SU-DHL-6 (cell line): ENCODE measurements around the gene PIRT.

ENCODE experiments used
- EZH2phosphoT487 ChIP-seq: fragments of 200-600 bp; sonication (generic), shearing (Covaris generic); conservative IDR thresholded peaks from 2 replicates; pipeline ENCODE4 v1.6.1; 2018; ENCODE audit warnings: mild to moderate bottlenecking, antibody characterized with exemption, low read length, moderate library complexity, mixed read lengths
- TF ChIP-seq, protein P1 (sequence below): fragments of 200-600 bp; sonication (generic); IDR thresholded peaks from one replicate; pipeline ENCODE4 v1.5.1; 2017; ENCODE audit warnings: antibody characterized with exemption, mild to moderate bottlenecking, low read length, moderate library complexity; ENCODE audit not compliant: insufficient read depth, poor library complexity, severe bottlenecking

GRCh38 chr17:10776381-10776780 lies 61.5 kb downstream of the PIRT start:
- TF ChIP-seq, protein P1, sequence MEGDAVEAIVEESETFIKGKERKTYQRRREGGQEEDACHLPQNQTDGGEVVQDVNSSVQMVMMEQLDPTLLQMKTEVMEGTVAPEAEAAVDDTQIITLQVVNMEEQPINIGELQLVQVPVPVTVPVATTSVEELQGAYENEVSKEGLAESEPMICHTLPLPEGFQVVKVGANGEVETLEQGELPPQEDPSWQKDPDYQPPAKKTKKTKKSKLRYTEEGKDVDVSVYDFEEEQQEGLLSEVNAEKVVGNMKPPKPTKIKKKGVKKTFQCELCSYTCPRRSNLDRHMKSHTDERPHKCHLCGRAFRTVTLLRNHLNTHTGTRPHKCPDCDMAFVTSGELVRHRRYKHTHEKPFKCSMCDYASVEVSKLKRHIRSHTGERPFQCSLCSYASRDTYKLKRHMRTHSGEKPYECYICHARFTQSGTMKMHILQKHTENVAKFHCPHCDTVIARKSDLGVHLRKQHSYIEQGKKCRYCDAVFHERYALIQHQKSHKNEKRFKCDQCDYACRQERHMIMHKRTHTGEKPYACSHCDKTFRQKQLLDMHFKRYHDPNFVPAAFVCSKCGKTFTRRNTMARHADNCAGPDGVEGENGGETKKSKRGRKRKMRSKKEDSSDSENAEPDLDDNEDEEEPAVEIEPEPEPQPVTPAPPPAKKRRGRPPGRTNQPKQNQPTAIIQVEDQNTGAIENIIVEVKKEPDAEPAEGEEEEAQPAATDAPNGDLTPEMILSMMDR = no peak
- no peak for TF ChIP-seq EZH2phosphoT487
